Ovary (tissue), 9 donors: ENCODE measurements around the gene UNC13A. TPM values are rescaled to one million over a fixed set of nuclear protein-coding genes. Genes with fewer than 3 reads are reported as not detected.

Experiments
- DNase-seq, 5 donors: peaks; one replicate each; pipeline ENCODE4 v3.0.0-alpha.2; 2019 to 2020
- H3K27ac ChIP-seq, 2 donors: fragments of 200-600 bp; one replicate each; pipeline versions ENCODE4 v1.5.1 to v1.8.0; 2019 to 2022
- H3K27me3 ChIP-seq: fragments of 200-600 bp; one replicate; pipeline ENCODE4 v1.8.0; 2022
- H3K36me3 ChIP-seq: fragments of 200-600 bp; sonication (generic); one replicate; pipeline ENCODE4 v1.5.1; 2019
- H3K4me1 ChIP-seq: one replicate; pipeline ENCODE4 v1.8.1; 2013; ENCODE audit warnings: mild to moderate bottlenecking, moderate library complexity; ENCODE audit not compliant: insufficient read depth
- H3K4me3 ChIP-seq: fragments of 200-600 bp; sonication (generic); one replicate; pipeline ENCODE4 v1.5.1; 2017
- H3K9me3 ChIP-seq, 2 donors: fragments of 200-600 bp in 1 of 2; sonication (generic) in 1 of 2; one replicate each; pipeline versions ENCODE4 v1.5.1 to v1.8.1; 2013 to 2019; ENCODE audit warnings: mild to moderate bottlenecking in 1 of 2, moderate library complexity in 1 of 2
- EP300 ChIP-seq: sonication (generic); formaldehyde crosslinking; IDR thresholded peaks from one replicate; pipeline ENCODE4 v1.6.1; 2017; ENCODE audit warnings: antibody characterized with exemption
- POLR2A ChIP-seq: fragments of 450-650 bp; IDR thresholded peaks from one replicate; pipeline ENCODE4 v1.6.1; 2017; ENCODE audit warnings: antibody characterized with exemption, mild to moderate bottlenecking, moderate library complexity
- WGBS, 3 donors: extraction: QIAGEN DNeasy Blood & Tissue Kit in 1 of 3; methylation state at CpG; one replicate each; pipeline versions ENCODE4 v1.1.5 to v1.1.7; 2013 to 2017; 5-methylcytosine and 5-hydroxymethylcytosine counted together
- intact Hi-C, 4 donors: fragments of 100-400 bp; cut with DNase I; formaldehyde crosslinking; loops; one replicate each; pipeline versions ENCODE4 v1.11.0 to v1.15.1; 2022 to 2023
- polyA plus RNA-seq, 2 donors: library from polyadenylated mRNA; stranded (reverse); fragments of 200-250 nt in 1 of 2; fragments of 350-450 nt in 1 of 2; fragmentation: Illumina TruSeq in 1 of 2; extraction: RNeasy Lipid Tissue Mini Kit (QIAGEN cat#74804) in 1 of 2; gene quantifications; one replicate each; pipeline ENCODE4 v1.2.3, GENCODE V29; 2013 to 2014
- total RNA-seq, 7 donors: library from RNA; depleted of rRNA in 2 of 7; stranded (reverse); fragments of >200 nt in 2 of 7; fragmentation: NEBNext Ultra II Directional in 3 of 7; extraction: Animal tissue kit (Norgen Biotek cat#: 25700) in 3 of 7; gene quantifications; one replicate each; pipeline versions ENCODE4 v1.1.0 to v1.2.4, GENCODE V29; 2016 to 2023
- TF ChIP-seq, protein P1 (sequence below), 3 donors: fragments of 450-650 bp in 2 of 3; fragments of 200-600 bp in 1 of 3; IDR thresholded peaks; one replicate each; pipeline versions ENCODE4 v1.5.1 to v1.8.0; 2016 to 2022; ENCODE audit warnings: antibody characterized with exemption in 3 of 3, mild to moderate bottlenecking in 1 of 3
- donor health status: DM: no; HTN: no; CAD: no; lungs with moderate emphysema.
- donor health status: DM: no; HTN: no; CAD: no.
- donor health status: Bipolar disorder and iron deficiency.
- donor health status: DM: yes; HTN: yes; CAD: no.
- donor health status: DM: no; HTN: no; CAD: no.
- donor health status: DM: yes; HTN: yes; CAD: no.

UNC13A gene
- total and polyA plus RNA-seq, 9 donors: 0.08 to 0.38 (median 0.15) TPM

DNA sequence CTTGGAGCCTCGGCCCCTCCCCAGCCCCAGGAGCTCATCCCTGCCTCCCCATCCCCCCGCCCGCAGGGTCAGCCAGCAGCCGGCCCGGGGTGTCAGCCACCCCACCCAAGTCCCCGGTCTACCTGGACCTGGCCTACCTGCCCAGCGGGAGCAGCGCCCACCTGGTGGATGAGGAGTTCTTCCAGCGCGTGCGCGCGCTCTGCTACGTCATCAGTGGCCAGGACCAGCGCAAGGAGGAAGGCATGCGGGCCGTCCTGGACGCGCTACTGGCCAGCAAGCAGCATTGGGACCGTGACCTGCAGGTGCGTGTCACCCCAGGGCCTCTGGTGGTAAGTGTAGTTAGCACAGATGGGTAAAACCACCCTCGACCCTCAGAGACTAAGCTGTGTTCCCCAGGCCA, 45.0 kb upstream of the UNC13A start:
- Histone ChIP-seq H3K27me3 (no peaks in the 10 kb centered on the region), H3K27ac (no peak overlapping the region), H3K4me3 (no peak overlapping the region), H3K4me1 (no peaks in the 10 kb centered on the region), H3K36me3 (no peaks in the 10 kb centered on the region), H3K9me3 (no peaks in the 10 kb centered on the region)
- no peak for DNase-seq
- intact Hi-C loops: no loop called here
- 92 to 94% (median 93%) methylated on average over 22 of the region's 22 CpGs for WGBS, 3 donors
- TF ChIP-seq EP300 (no peak), POLR2A (no peak)
- TF ChIP-seq, protein P1, sequence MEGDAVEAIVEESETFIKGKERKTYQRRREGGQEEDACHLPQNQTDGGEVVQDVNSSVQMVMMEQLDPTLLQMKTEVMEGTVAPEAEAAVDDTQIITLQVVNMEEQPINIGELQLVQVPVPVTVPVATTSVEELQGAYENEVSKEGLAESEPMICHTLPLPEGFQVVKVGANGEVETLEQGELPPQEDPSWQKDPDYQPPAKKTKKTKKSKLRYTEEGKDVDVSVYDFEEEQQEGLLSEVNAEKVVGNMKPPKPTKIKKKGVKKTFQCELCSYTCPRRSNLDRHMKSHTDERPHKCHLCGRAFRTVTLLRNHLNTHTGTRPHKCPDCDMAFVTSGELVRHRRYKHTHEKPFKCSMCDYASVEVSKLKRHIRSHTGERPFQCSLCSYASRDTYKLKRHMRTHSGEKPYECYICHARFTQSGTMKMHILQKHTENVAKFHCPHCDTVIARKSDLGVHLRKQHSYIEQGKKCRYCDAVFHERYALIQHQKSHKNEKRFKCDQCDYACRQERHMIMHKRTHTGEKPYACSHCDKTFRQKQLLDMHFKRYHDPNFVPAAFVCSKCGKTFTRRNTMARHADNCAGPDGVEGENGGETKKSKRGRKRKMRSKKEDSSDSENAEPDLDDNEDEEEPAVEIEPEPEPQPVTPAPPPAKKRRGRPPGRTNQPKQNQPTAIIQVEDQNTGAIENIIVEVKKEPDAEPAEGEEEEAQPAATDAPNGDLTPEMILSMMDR (IDR thresholded peaks at IDR 0.05): no peak

DNA sequence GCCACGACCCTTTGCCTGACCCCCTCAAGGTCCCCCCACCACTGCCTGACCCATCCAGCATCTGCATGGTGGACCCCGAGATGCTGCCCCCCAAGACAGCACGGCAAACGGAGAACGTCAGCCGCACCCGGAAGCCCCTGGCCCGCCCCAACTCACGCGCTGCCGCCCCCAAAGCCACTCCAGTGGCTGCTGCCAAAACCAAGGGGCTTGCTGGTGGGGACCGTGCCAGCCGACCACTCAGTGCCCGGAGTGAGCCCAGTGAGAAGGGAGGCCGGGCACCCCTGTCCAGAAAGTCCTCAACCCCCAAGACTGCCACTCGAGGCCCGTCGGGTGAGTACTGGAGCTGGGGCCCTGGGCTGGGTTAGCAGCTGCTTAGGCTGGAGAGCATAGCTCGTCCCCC, 39.7 kb upstream of the UNC13A start:
- 85 to 93% (median 88%) methylated on average over 15 to 19 of the region's 19 CpGs for WGBS, 3 donors
- TF ChIP-seq, protein P1 (IDR thresholded peaks at IDR 0.05): no peak
- TF ChIP-seq EP300: no peak
- no peak for TF ChIP-seq POLR2A
- no peaks in the 10 kb centered on the region for H3K9me3 ChIP-seq

DNA sequence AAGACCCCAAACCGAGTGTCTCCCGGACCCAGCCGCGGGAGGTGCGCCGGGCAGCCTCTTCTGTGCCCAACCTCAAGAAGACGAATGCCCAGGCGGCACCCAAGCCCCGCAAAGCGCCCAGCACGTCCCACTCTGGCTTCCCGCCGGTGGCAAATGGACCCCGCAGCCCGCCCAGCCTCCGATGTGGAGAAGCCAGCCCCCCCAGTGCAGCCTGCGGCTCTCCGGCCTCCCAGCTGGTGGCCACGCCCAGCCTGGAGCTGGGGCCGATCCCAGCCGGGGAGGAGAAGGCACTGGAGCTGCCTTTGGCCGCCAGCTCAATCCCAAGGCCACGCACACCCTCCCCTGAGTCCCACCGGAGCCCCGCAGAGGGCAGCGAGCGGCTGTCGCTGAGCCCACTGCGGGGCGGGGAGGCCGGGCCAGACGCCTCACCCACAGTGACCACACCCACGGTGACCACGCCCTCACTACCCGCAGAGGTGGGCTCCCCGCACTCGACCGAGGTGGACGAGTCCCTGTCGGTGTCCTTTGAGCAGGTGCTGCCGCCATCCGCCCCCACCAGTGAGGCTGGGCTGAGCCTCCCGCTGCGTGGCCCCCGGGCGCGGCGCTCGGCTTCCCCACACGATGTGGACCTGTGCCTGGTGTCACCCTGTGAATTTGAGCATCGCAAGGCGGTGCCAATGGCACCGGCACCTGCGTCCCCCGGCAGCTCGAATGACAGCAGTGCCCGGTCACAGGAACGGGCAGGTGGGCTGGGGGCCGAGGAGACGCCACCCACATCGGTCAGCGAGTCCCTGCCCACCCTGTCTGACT, 39.0 kb upstream of the UNC13A start:
- H3K27me3 ChIP-seq: no peaks in the 10 kb centered on the region
- TF ChIP-seq, protein P1 (IDR thresholded peaks at IDR 0.05): no peak
- 65 to 83% (median 73%) methylated on average over 44 to 62 of the region's 62 CpGs for WGBS, 3 donors
- H3K36me3 ChIP-seq: no peaks in the 10 kb centered on the region
- peak overlapping the region in 1 of 2 donors; percentile 20 for H3K27ac ChIP-seq
- H3K9me3 ChIP-seq: no peaks in the 10 kb centered on the region
- peak in 3 of 5 donors; percentile 44 to 62 (median 48) for DNase-seq
- no peak overlapping the region for H3K4me3 ChIP-seq
- intact Hi-C loops: no loop called here
- H3K4me1 ChIP-seq: peaks cover 3% of the 10 kb centered on the region

More for the DNA sequence above, 39.7 kb upstream of the UNC13A start:
- H3K27me3 ChIP-seq: no peaks in the 10 kb centered on the region
- intact Hi-C loops: no loop called here
- no peaks in the 10 kb centered on the region for H3K36me3 ChIP-seq
- no peak overlapping the region for H3K27ac ChIP-seq
- peaks cover 3% of the 10 kb centered on the region for H3K4me1 ChIP-seq
- DNase-seq: no peak
- no peak overlapping the region for H3K4me3 ChIP-seq

DNA sequence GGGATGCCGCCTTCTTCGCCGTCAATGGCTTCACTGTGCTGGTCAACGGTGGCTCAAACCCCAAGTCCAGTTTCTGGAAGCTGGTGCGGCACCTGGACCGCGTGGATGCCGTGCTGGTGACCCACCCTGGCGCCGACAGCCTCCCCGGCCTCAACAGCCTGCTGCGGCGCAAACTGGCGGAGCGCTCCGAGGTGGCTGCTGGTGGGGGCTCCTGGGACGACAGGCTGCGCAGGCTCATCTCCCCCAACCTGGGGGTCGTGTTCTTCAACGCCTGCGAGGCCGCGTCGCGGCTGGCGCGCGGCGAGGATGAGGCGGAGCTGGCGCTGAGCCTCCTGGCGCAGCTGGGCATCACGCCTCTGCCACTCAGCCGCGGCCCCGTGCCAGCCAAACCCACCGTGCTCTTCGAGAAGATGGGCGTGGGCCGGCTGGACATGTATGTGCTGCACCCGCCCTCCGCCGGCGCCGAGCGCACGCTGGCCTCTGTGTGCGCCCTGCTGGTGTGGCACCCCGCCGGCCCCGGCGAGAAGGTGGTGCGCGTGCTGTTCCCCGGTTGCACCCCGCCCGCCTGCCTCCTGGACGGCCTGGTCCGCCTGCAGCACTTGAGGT, 38.1 kb upstream of the UNC13A start:
- Histone ChIP-seq H3K27me3 (no peaks in the 10 kb centered on the region), H3K27ac (no peak overlapping the region), H3K36me3 (no peaks in the 10 kb centered on the region), H3K9me3 (no peaks in the 10 kb centered on the region), H3K4me1 (peaks cover 8% of the 10 kb centered on the region), H3K4me3 (no peak overlapping the region)
- DNase-seq: no peak
- WGBS, 3 donors: 91 to 96% (median 94%) methylated on average over 30 to 59 of the region's 59 CpGs
- no peak for TF ChIP-seq EP300
- TF ChIP-seq POLR2A: no peak
- TF ChIP-seq, protein P1 (IDR thresholded peaks at IDR 0.05): no peak
- intact Hi-C loops: no loop called here
